Spleen (tissue), 11 donors: ENCODE measurements around the gene MYO1G. TPM values are rescaled to one million over a fixed set of nuclear protein-coding genes. Genes with fewer than 3 reads are reported as not detected.
A peak's percentile ranks its signal among the peaks of the same experiment; 100 is the strongest.

ENCODE experiments used
- DNase-seq: peaks from one replicate; pipeline ENCODE4 v3.0.0-alpha.2; 2020
- H3K27ac ChIP-seq, 8 donors: fragments of 200-600 bp; sonication (generic) in 7 of 8; 1 replicate in 4 of 8; 2 replicates in 4 of 8; pipeline versions ENCODE4 v1.5.0 to v1.8.0; 2016 to 2021; ENCODE audit warnings: inconsistent platforms in 4 of 8, mild to moderate bottlenecking in 4 of 8, moderate library complexity in 1 of 8
- H3K27me3 ChIP-seq, 7 donors: fragments of 200-600 bp; sonication (generic) in 6 of 7; replicated peaks in 1 of 7; 1 replicate in 4 of 7; 2 replicates in 3 of 7; pipeline versions ENCODE4 v1.5.0 to v1.8.0; 2016 to 2021; ENCODE audit warnings: inconsistent platforms in 3 of 7, mild to moderate bottlenecking in 1 of 7
- H3K36me3 ChIP-seq, 6 donors: fragments of 200-600 bp; sonication (generic) in 5 of 6; 1 replicate in 4 of 6; 2 replicates in 2 of 6; pipeline versions ENCODE4 v1.5.0 to v1.8.0; 2016 to 2021; ENCODE audit warnings: inconsistent platforms in 2 of 6
- H3K4me1 ChIP-seq, 6 donors: fragments of 200-600 bp; sonication (generic) in 5 of 6; 1 replicate in 3 of 6; 2 replicates in 3 of 6; pipeline versions ENCODE4 v1.5.0 to v1.8.0; 2016 to 2021; ENCODE audit warnings: inconsistent platforms in 3 of 6
- H3K4me3 ChIP-seq, 8 donors: fragments of 200-600 bp; sonication (generic) in 7 of 8; 1 replicate in 4 of 8; 2 replicates in 4 of 8; pipeline versions ENCODE4 v1.5.0 to v1.8.0; 2016 to 2021; ENCODE audit warnings: inconsistent platforms in 4 of 8, mild to moderate bottlenecking in 4 of 8, moderate library complexity in 2 of 8
- H3K9me3 ChIP-seq, 8 donors: fragments of 200-600 bp; sonication (generic) in 7 of 8; 1 replicate in 4 of 8; 2 replicates in 4 of 8; pipeline versions ENCODE4 v1.5.0 to v1.8.0; 2016 to 2021; ENCODE audit warnings: inconsistent platforms in 4 of 8
- CTCF ChIP-seq, 11 experiments: fragments of 200-600 bp in 7 of 11; fragments of 450-650 bp in 4 of 11; sonication (generic) in 4 of 11; IDR thresholded peaks in 8 of 11; conservative IDR thresholded peaks in 3 of 11; 1 replicate in 7 of 11; 2 replicates in 4 of 11; pipeline versions ENCODE4 v1.4.0 to v1.8.0; 2016 to 2021; ENCODE audit warnings: antibody characterized with exemption in 11 of 11, inconsistent platforms in 4 of 11, mild to moderate bottlenecking in 1 of 11
- POLR2A ChIP-seq, 3 donors: fragments of 450-650 bp; IDR thresholded peaks; one replicate each; pipeline ENCODE4 v1.5.1; 2017; ENCODE audit warnings: antibody characterized with exemption in 3 of 3, mild to moderate bottlenecking in 1 of 3
- POLR2AphosphoS5 ChIP-seq, 3 donors: sonication (generic); formaldehyde crosslinking; IDR thresholded peaks; one replicate each; pipeline ENCODE4 v1.5.1; 2017; ENCODE audit warnings: antibody characterized with exemption in 3 of 3
- WGBS, 5 donors: extraction: QIAGEN DNeasy Blood & Tissue Kit in 3 of 5; methylation state at CpG; one replicate each; pipeline versions ENCODE4 v1.1.5 to v1.1.7; 2013 to 2018; 5-methylcytosine and 5-hydroxymethylcytosine counted together
- intact Hi-C: fragments of 100-400 bp; cut with DNase I; formaldehyde crosslinking; loops from one replicate; pipeline ENCODE4 v1.15.0; 2023; ENCODE audit warnings: low total_unique reads
- polyA plus RNA-seq, 3 donors: library from polyadenylated mRNA; stranded (reverse); fragments of 200-250 nt; gene quantifications; one replicate each; pipeline ENCODE4 v1.2.1, GENCODE V29; 2013
- total RNA-seq, 7 donors: library from RNA; depleted of rRNA in 3 of 7; stranded (reverse); fragments of >200 nt in 3 of 7; fragmentation: NEBNext Ultra II Directional in 4 of 7; extraction: Animal tissue kit (Norgen Biotek cat#: 25700) in 4 of 7; gene quantifications; one replicate each; pipeline versions ENCODE4 v1.1.0 to v1.2.1, GENCODE V29; 2016 to 2021
- donor health status: healthy with polysubstance abuse.
- donor health status: DM: no; HTN: no; CAD: no; lungs with moderate emphysema.
- donor health status: DM: no; HTN: no; CAD: no.
- donor health status: Bipolar disorder and iron deficiency.
- donor health status: healthy.
- donor health status: DM: no; HTN: no; CAD: no.
- donor health status: DM: yes; HTN: yes; CAD: no.

The MYO1G gene
- total and polyA plus RNA-seq, 10 donors: 27.9 to 68.6 (median 59.1) TPM

GRCh38 chr7:44961844-44962482 lies 16.9 kb downstream of the MYO1G start:
- peaks cover 0 to 15% (median 0%) of the 10 kb centered on the region in 7 donors for H3K27me3 ChIP-seq
- TF ChIP-seq POLR2A (IDR thresholded peaks at IDR 0.05) (no peak), POLR2AphosphoS5 (IDR thresholded peaks at IDR 0.05) (peak in 2 of 3 donors; percentile 40 to 69)
- peaks cover 0 to 24% (median 4%) of the 10 kb centered on the region in 6 donors for H3K4me1 ChIP-seq
- WGBS, 5 donors: 84 to 87% (median 86%) methylated on average over 9 to 16 of the region's 16 CpGs
- H3K4me3 ChIP-seq: peak overlapping the region in 2 of 8 donors; percentile 32 to 46
- no peak overlapping the region for H3K27ac ChIP-seq
- peaks cover 0 to 52% (median 23%) of the 10 kb centered on the region in 6 donors for H3K36me3 ChIP-seq
- H3K9me3 ChIP-seq: no peaks in the 10 kb centered on the region
- DNase-seq: peak; percentile 71
- intact Hi-C loops: no loop called here

- Histone ChIP-seq H3K36me3 (peaks cover 0 to 34% (median 6%) of the 10 kb centered on the region in 6 donors), H3K4me3 (no peak overlapping the region), H3K27ac (peak overlapping the region in 1 of 8 donors; percentile 52), H3K9me3 (no peaks in the 10 kb centered on the region), H3K27me3 (peaks cover 0 to 15% (median 0%) of the 10 kb centered on the region in 7 donors), H3K4me1 (peaks cover 0 to 24% (median 4%) of the 10 kb centered on the region in 6 donors)
- intact Hi-C loops: no loop called here
- TF ChIP-seq POLR2AphosphoS5 (IDR thresholded peaks at IDR 0.05): no peak
- no peak for TF ChIP-seq CTCF (IDR thresholded peaks at IDR 0.05 in 8 of 11, conservative IDR thresholded peaks at IDR 0.05 in 3 of 11)
- 68 to 90% (median 84%) methylated on average over 2 to 4 of the region's 4 CpGs for WGBS, 5 donors
- no peak for DNase-seq
Observed at GRCh38 chr7:44960011-44960580, 18.7 kb downstream of the MYO1G start.

GRCh38 chr7:44959433-44959951 lies 19.3 kb downstream of the MYO1G start:
- intact Hi-C loops: no loop called here
- Histone ChIP-seq H3K9me3 (no peaks in the 10 kb centered on the region), H3K27me3 (peaks cover 0 to 15% (median 0%) of the 10 kb centered on the region in 7 donors)

More at GRCh38 chr7:44959433-44959951, 19.3 kb downstream of the MYO1G start:
- H3K36me3 ChIP-seq: peaks cover 0 to 28% (median 4%) of the 10 kb centered on the region in 6 donors
- peaks cover 0 to 24% (median 4%) of the 10 kb centered on the region in 6 donors for H3K4me1 ChIP-seq
- peak overlapping the region in 1 of 8 donors; percentile 52 for H3K27ac ChIP-seq
- no peak overlapping the region for H3K4me3 ChIP-seq
- TF ChIP-seq POLR2AphosphoS5 (IDR thresholded peaks at IDR 0.05) (peak; percentile 41 to 61 (median 43)), CTCF (IDR thresholded peaks at IDR 0.05 in 8 of 11, conservative IDR thresholded peaks at IDR 0.05 in 3 of 11) (no peak)
- WGBS, 5 donors: 54 to 74% (median 65%) methylated on average over 7 to 8 of the region's 8 CpGs
- DNase-seq: no peak
